Measurements from ENCODE around the gene EXOG.

The EXOG gene

GRCh38 chr3:38457111-38458003 is 38.8 kb upstream of the EXOG start:
- H3K27me3 ChIP-seq (ENCODE audit: insufficient read depth, poor library complexity, severe bottlenecking): no peaks in the 10 kb centered on the region
- peaks cover 4% of the 10 kb centered on the region for H3K4me1 ChIP-seq (ENCODE audit: insufficient read depth, poor library complexity, severe bottlenecking)
- no peak for DNase-seq (ENCODE audit: low spot score)
- no peaks in the 10 kb centered on the region for H3K36me3 ChIP-seq (ENCODE audit: low read depth)
- no peaks in the 10 kb centered on the region for H3K9me3 ChIP-seq (ENCODE audit: severe bottlenecking)
- H3K4me3 ChIP-seq (ENCODE audit: severe bottlenecking): no peak overlapping the region
- no peak overlapping the region for H3K27ac ChIP-seq (ENCODE audit: poor library complexity, severe bottlenecking)
- TF ChIP-seq, protein P1, sequence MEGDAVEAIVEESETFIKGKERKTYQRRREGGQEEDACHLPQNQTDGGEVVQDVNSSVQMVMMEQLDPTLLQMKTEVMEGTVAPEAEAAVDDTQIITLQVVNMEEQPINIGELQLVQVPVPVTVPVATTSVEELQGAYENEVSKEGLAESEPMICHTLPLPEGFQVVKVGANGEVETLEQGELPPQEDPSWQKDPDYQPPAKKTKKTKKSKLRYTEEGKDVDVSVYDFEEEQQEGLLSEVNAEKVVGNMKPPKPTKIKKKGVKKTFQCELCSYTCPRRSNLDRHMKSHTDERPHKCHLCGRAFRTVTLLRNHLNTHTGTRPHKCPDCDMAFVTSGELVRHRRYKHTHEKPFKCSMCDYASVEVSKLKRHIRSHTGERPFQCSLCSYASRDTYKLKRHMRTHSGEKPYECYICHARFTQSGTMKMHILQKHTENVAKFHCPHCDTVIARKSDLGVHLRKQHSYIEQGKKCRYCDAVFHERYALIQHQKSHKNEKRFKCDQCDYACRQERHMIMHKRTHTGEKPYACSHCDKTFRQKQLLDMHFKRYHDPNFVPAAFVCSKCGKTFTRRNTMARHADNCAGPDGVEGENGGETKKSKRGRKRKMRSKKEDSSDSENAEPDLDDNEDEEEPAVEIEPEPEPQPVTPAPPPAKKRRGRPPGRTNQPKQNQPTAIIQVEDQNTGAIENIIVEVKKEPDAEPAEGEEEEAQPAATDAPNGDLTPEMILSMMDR (IDR thresholded peaks at IDR 0.05; ENCODE audit: poor library complexity, severe bottlenecking): no peak
- no peak for ATAC-seq (ENCODE audit: low read depth)

DNA sequence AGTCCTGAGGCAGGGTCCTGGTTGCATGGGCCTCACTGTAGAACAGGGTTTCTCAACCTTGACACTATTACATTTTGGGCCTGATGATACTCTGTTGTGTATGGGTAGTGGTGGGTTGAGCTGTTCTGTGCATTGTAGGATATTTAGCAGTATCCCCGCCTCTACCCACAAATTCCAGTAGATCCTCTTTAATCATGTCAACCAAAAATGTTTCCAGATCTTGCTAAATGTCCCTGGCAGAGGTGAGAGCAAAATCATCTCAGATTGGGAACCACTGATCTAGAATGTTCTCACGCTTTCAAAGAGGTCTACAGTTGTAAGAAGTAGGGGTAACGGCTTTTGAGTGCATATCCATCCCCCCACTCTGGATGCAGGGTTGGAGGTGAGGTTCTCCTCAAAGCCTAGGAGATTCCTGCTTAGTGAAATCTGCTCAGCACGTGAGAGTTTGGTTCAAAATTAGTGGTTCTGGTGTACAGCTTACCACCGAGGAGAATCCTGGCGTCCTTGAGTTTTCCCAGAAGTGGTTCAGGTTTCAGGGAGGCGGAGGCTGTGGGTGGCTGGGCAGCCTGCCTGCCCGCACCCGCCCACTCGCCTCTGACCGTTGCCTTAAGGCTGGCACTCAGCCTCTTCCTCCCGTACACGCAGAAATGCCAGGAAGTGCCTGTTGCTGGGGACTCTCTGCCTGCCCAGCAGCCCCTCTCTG is 37.2 kb upstream of the EXOG start:
- DNase-seq (ENCODE audit: low spot score): no peak
- H3K4me3 ChIP-seq (ENCODE audit: severe bottlenecking): no peak overlapping the region

GRCh38 chr3:38459499-38460048 is 36.6 kb upstream of the EXOG start:
- Histone ChIP-seq H3K36me3 (ENCODE audit: low read depth) (no peaks in the 10 kb centered on the region), H3K4me3 (ENCODE audit: severe bottlenecking) (peak overlapping the region; percentile 10), H3K27ac (ENCODE audit: poor library complexity, severe bottlenecking) (peak overlapping the region; percentile 18), H3K27me3 (ENCODE audit: insufficient read depth, poor library complexity, severe bottlenecking) (no peaks in the 10 kb centered on the region), H3K4me1 (ENCODE audit: insufficient read depth, poor library complexity, severe bottlenecking) (peaks cover 4% of the 10 kb centered on the region), H3K9me3 (ENCODE audit: severe bottlenecking) (no peaks in the 10 kb centered on the region)
- no peak for ATAC-seq (ENCODE audit: low read depth)
- TF ChIP-seq, protein P1 (IDR thresholded peaks at IDR 0.05; ENCODE audit: poor library complexity, severe bottlenecking): no peak
- DNase-seq (ENCODE audit: low spot score): no peak

More for the DNA sequence above, 37.2 kb upstream of the EXOG start:
- Histone ChIP-seq H3K27ac (ENCODE audit: poor library complexity, severe bottlenecking) (peak overlapping the region; percentile 18), H3K4me1 (ENCODE audit: insufficient read depth, poor library complexity, severe bottlenecking) (peaks cover 4% of the 10 kb centered on the region), H3K27me3 (ENCODE audit: insufficient read depth, poor library complexity, severe bottlenecking) (no peaks in the 10 kb centered on the region), H3K36me3 (ENCODE audit: low read depth) (no peaks in the 10 kb centered on the region), H3K9me3 (ENCODE audit: severe bottlenecking) (no peaks in the 10 kb centered on the region)
- TF ChIP-seq, protein P1 (IDR thresholded peaks at IDR 0.05; ENCODE audit: poor library complexity, severe bottlenecking): no peak
- ATAC-seq (ENCODE audit: low read depth): peak; percentile 75

- H3K4me3 ChIP-seq (ENCODE audit: severe bottlenecking): no peak overlapping the region
- TF ChIP-seq, protein P1 (IDR thresholded peaks at IDR 0.05; ENCODE audit: poor library complexity, severe bottlenecking): no peak
- ATAC-seq (ENCODE audit: low read depth): no peak
- no peaks in the 10 kb centered on the region for H3K36me3 ChIP-seq (ENCODE audit: low read depth)
- H3K27ac ChIP-seq (ENCODE audit: poor library complexity, severe bottlenecking): no peak overlapping the region
- H3K4me1 ChIP-seq (ENCODE audit: insufficient read depth, poor library complexity, severe bottlenecking): peaks cover 4% of the 10 kb centered on the region
- DNase-seq (ENCODE audit: low spot score): no peak
- H3K27me3 ChIP-seq (ENCODE audit: insufficient read depth, poor library complexity, severe bottlenecking): no peaks in the 10 kb centered on the region
- no peaks in the 10 kb centered on the region for H3K9me3 ChIP-seq (ENCODE audit: severe bottlenecking)
These were observed 35.5 kb upstream of the EXOG start for GRCh38 chr3:38460377-38461270.
